H1 (cell line): Measurements from ENCODE around the gene RUFY3.

Experiments used
- CBX5 ChIP-seq: fragments of 300-800, 300-1000 bp; sonication (generic); IDR thresholded peaks from 2 replicates; pipeline ENCODE4 v1.7.1; 2016; ENCODE audit warnings: antibody characterized with exemption, low read length, low read depth
- CHD1 ChIP-seq: IDR thresholded peaks from 2 replicates; pipeline ENCODE4 v1.6.1; 2012; ENCODE audit warnings: low read depth, low read length, improper control_type of control experiment
- MAFK ChIP-seq: IDR thresholded peaks from 2 replicates; pipeline ENCODE4 v1.6.1; 2012; ENCODE audit warnings: low read depth, mild to moderate bottlenecking, improper control_type of control experiment, low read length
- TF ChIP-seq, protein P1 (sequence below), 3 experiments: IDR thresholded peaks; 1 replicate in 2 of 3; 2 replicates in 1 of 3; pipeline versions ENCODE4 v1.5.1 to v1.6.1; 2011; ENCODE audit warnings: low read length in 3 of 3, mild to moderate bottlenecking in 3 of 3, inconsistent platforms in 2 of 3, low read depth in 1 of 3, moderate library complexity in 1 of 3; ENCODE audit not compliant: insufficient read depth in 1 of 3; ENCODE audit errors: control extremely low read depth in 1 of 3

- TF ChIP-seq, protein P1, sequence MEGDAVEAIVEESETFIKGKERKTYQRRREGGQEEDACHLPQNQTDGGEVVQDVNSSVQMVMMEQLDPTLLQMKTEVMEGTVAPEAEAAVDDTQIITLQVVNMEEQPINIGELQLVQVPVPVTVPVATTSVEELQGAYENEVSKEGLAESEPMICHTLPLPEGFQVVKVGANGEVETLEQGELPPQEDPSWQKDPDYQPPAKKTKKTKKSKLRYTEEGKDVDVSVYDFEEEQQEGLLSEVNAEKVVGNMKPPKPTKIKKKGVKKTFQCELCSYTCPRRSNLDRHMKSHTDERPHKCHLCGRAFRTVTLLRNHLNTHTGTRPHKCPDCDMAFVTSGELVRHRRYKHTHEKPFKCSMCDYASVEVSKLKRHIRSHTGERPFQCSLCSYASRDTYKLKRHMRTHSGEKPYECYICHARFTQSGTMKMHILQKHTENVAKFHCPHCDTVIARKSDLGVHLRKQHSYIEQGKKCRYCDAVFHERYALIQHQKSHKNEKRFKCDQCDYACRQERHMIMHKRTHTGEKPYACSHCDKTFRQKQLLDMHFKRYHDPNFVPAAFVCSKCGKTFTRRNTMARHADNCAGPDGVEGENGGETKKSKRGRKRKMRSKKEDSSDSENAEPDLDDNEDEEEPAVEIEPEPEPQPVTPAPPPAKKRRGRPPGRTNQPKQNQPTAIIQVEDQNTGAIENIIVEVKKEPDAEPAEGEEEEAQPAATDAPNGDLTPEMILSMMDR (IDR thresholded peaks at IDR 0.05; ENCODE audit: control extremely low read depth in 1 of 3, insufficient read depth in 1 of 3, low read depth in 1 of 3, low read length in 3 of 3), result peak; percentile 29 to 46 (median 37)
- no peak for TF ChIP-seq CHD1
- TF ChIP-seq CBX5, result no peak
- TF ChIP-seq MAFK, result no peak
Measured at GRCh38 chr4:70704215-70704930, 17.4 kb upstream of the RUFY3 start.
